HepG2 (cell line): ENCODE data around the gene TMEM134. TPM values are rescaled to one million over a fixed set of nuclear protein-coding genes. Genes with fewer than 3 reads are reported as not detected.

Experiments used
- ATF4 ChIP-seq, 2 experiments: fragments of 450-650 bp in 1 of 2; sonication (generic) in 1 of 2; formaldehyde crosslinking; IDR thresholded peaks; 2 replicates each; pipeline versions ENCODE4 v1.5.0 to v1.8.0; 2020 to 2022; ENCODE audit warnings: mild to moderate bottlenecking in 1 of 2, missing genetic modification reagents in 1 of 2
- CREB3 ChIP-seq: sonication (generic); formaldehyde crosslinking; IDR thresholded peaks from 2 replicates; pipeline ENCODE4 v1.5.0; 2020; ENCODE audit warnings: missing genetic modification reagents
- EED ChIP-seq: sonication (generic); formaldehyde crosslinking; IDR thresholded peaks from 2 replicates; pipeline ENCODE4 v1.5.0; 2020; ENCODE audit warnings: mild to moderate bottlenecking, missing genetic modification reagents
- HINFP ChIP-seq: sonication (generic); formaldehyde crosslinking; IDR thresholded peaks from 2 replicates; pipeline ENCODE4 v1.4.0; 2020; ENCODE audit warnings: low read depth, mild to moderate bottlenecking, missing genetic modification reagents
- JUNB ChIP-seq: sonication (generic); formaldehyde crosslinking; IDR thresholded peaks from 2 replicates; pipeline ENCODE4 v1.8.0; 2022; ENCODE audit warnings: missing genetic modification reagents, mild to moderate bottlenecking, borderline replicate concordance
- KAT7 ChIP-seq: IDR thresholded peaks from 2 replicates; pipeline ENCODE4 v1.6.1; 2018; ENCODE audit warnings: borderline replicate concordance, missing compliant biosample characterization
- KLF6 ChIP-seq: IDR thresholded peaks from 2 replicates; pipeline ENCODE4 v1.8.0; 2016; ENCODE audit warnings: missing biosample characterization, missing genetic modification reagents
- MIER2 ChIP-seq: IDR thresholded peaks from 2 replicates; pipeline ENCODE4 v1.6.1; 2016; ENCODE audit warnings: missing biosample characterization, missing genetic modification reagents
- MYNN ChIP-seq: sonication (generic); formaldehyde crosslinking; IDR thresholded peaks from 2 replicates; pipeline ENCODE4 v1.4.0; 2020; ENCODE audit warnings: mild to moderate bottlenecking, low read depth, missing genetic modification reagents
- NONO ChIP-seq, 2 experiments: fragments of 450-650 bp in 1 of 2; sonication (generic) in 1 of 2; formaldehyde crosslinking in 1 of 2; IDR thresholded peaks in 1 of 2; conservative IDR thresholded peaks in 1 of 2; 2 replicates each; pipeline versions ENCODE4 v1.6.1 to v1.8.0; 2017 to 2022; ENCODE audit warnings: mild to moderate bottlenecking in 1 of 2, missing genetic modification reagents in 1 of 2, moderate library complexity in 1 of 2
- PTBP1 ChIP-seq: fragments of 200-400 bp; formaldehyde crosslinking; IDR thresholded peaks from 2 replicates; pipeline ENCODE4 v1.6.1; 2018; ENCODE audit warnings: low read length, low read depth; ENCODE audit not compliant: poor library complexity, severe bottlenecking
- SKI ChIP-seq: fragments of 450-650 bp; IDR thresholded peaks from one replicate; pipeline ENCODE4 v1.6.1; 2018; ENCODE audit warnings: mild to moderate bottlenecking; ENCODE audit not compliant: partially characterized antibody
- TBX3 ChIP-seq: fragments of 450-650 bp; IDR thresholded peaks from 2 replicates; pipeline ENCODE4 v1.6.1; 2017; ENCODE audit warnings: antibody characterized with exemption, mild to moderate bottlenecking, inconsistent platforms, borderline replicate concordance
- ZBTB26 ChIP-seq: IDR thresholded peaks from 2 replicates; pipeline ENCODE4 v1.6.1; 2016; ENCODE audit warnings: missing compliant biosample characterization, missing genetic modification reagents, borderline replicate concordance
- ZFP36 ChIP-seq: fragments of 150-350 bp; IDR thresholded peaks from 2 replicates; pipeline ENCODE4 v1.6.1; 2018; ENCODE audit warnings: borderline replicate concordance, low read length, low read depth; ENCODE audit not compliant: partially characterized antibody
- ZIK1 ChIP-seq: sonication (generic); formaldehyde crosslinking; IDR thresholded peaks from 2 replicates; pipeline ENCODE4 v1.5.0; 2020; ENCODE audit warnings: mild to moderate bottlenecking, low read depth, missing genetic modification reagents, borderline replicate concordance
- ZNF414 ChIP-seq: sonication (generic); formaldehyde crosslinking; IDR thresholded peaks from 2 replicates; pipeline ENCODE4 v1.5.0; 2020; ENCODE audit warnings: missing genetic modification reagents
- ZNF430 ChIP-seq: sonication (generic); formaldehyde crosslinking; IDR thresholded peaks from 2 replicates; pipeline ENCODE4 v1.9.0; 2021; ENCODE audit warnings: mild to moderate bottlenecking, missing genetic modification reagents
- ZNF546 ChIP-seq: sonication (generic); formaldehyde crosslinking; conservative IDR thresholded peaks from 2 replicates; pipeline ENCODE4 v1.8.1; 2023; ENCODE audit warnings: mild to moderate bottlenecking, missing genetic modification reagents
- ZNF770 ChIP-seq: sonication (generic); formaldehyde crosslinking; IDR thresholded peaks from 2 replicates; pipeline ENCODE4 v1.5.0; 2020; ENCODE audit warnings: mild to moderate bottlenecking, missing genetic modification reagents
- ZNF772 ChIP-seq: sonication (generic); formaldehyde crosslinking; IDR thresholded peaks from 2 replicates; pipeline ENCODE4 v1.5.0; 2020; ENCODE audit warnings: mild to moderate bottlenecking, missing genetic modification reagents
- ZNF773 ChIP-seq: sonication (generic); formaldehyde crosslinking; IDR thresholded peaks from 2 replicates; pipeline ENCODE4 v1.4.0; 2020; ENCODE audit warnings: missing genetic modification reagents, borderline replicate concordance
- polyA plus RNA-seq, 8 experiments: library from polyadenylated mRNA; depleted of rRNA in 3 of 8; stranded (reverse) in 7 of 8; unstranded in 1 of 8; fragments of >200 nt; fragmentation: Illumina TruSeq in 4 of 8; extraction: Trizol in 4 of 8; gene quantifications; 2 replicates each; pipeline versions ENCODE4 v1.2.1 to v1.2.3, GENCODE V29; 2011 to 2016; ENCODE audit warnings: low read depth in 4 of 8, missing spikeins in 1 of 8, mixed read lengths in 1 of 8; ENCODE audit not compliant: insufficient read depth in 1 of 8
- total RNA-seq, 5 experiments: library from RNA; depleted of rRNA; stranded (reverse); fragments of >200 nt; fragmentation: Illumina TruSeq; extraction: Trizol; gene quantifications; 2 replicates each; pipeline ENCODE4 v1.2.3, GENCODE V29; 2016; ENCODE audit warnings: low read depth in 1 of 5

The TMEM134 gene
- total and polyA plus RNA-seq, 2 of the 13 experiments (the other 11 are each of a cell fraction or from before 2014, with no cell fraction given) = 6.9 to 26.9 TPM

- no peak for TF ChIP-seq HINFP (CRISPR knock-in tag)
- no peak for TF ChIP-seq NONO (IDR thresholded peaks at IDR 0.05)
- peak; percentile 41 for TF ChIP-seq NONO (CRISPR knock-in tag; conservative IDR thresholded peaks at IDR 0.05)
- no peak for TF ChIP-seq ATF4 (CRISPR knock-in tag; IDR thresholded peaks at IDR 0.05)
- TF ChIP-seq PTBP1 = no peak
- TF ChIP-seq KLF6 (CRISPR knock-in tag) = no peak
- TF ChIP-seq MIER2 = no peak
- 0 out of 2 replicates have a peak, but pooled peaks have one; percentile 54 for TF ChIP-seq ZNF773 (CRISPR knock-in tag)
- no peak for TF ChIP-seq MYNN (CRISPR knock-in tag)
- peak; percentile 45 for TF ChIP-seq SKI
- no peak for TF ChIP-seq JUNB (CRISPR knock-in tag)
- TF ChIP-seq CREB3 = no peak
- no peak for TF ChIP-seq ZNF772 (CRISPR knock-in tag)
- TF ChIP-seq ZIK1 = 0 out of 2 replicates have a peak, but pooled peaks have one; percentile 74
- no peak for TF ChIP-seq KAT7 (CRISPR knock-in tag)
- no peak for TF ChIP-seq ZNF770 (CRISPR knock-in tag)
- TF ChIP-seq ZNF546 = peak; percentile 92
- no peak for TF ChIP-seq TBX3
- 0 out of 2 replicates have a peak, but pooled peaks have one; percentile 61 for TF ChIP-seq ZBTB26 (CRISPR knock-in tag)
- TF ChIP-seq EED (CRISPR knock-in tag) = no peak
- TF ChIP-seq ZNF414 (CRISPR knock-in tag) = no peak
- no peak for TF ChIP-seq ZFP36
- peak; percentile 80; the same call in 1 of the 2 replicates for TF ChIP-seq ZNF430 (CRISPR knock-in tag)
These were observed 39.6 kb upstream of the TMEM134 start (continued) for GRCh38 chr11:67508486-67509121.
